Fibroblast of pulmonary artery (primary cell): ENCODE measurements around the gene DAB1.

ENCODE experiments used
- DNase-seq: peaks from one replicate; pipeline ENCODE4 v3.0.0-alpha.2; 2010; ENCODE audit warnings: low read depth
- H3K4me3 ChIP-seq: replicated peaks from 2 replicates; pipeline ENCODE4 v1.5.1; 2011; ENCODE audit warnings: low read depth, mild to moderate bottlenecking, control low read depth, low read length, moderate library complexity
- CTCF ChIP-seq: IDR thresholded peaks from 2 replicates; pipeline ENCODE4 v1.5.1; 2011; ENCODE audit warnings: mild to moderate bottlenecking, control low read depth, low read length, inconsistent platforms; ENCODE audit errors: missing control alignments

DAB1 gene

GRCh38 chr1:57381426-57381825, 42.4 kb downstream of the DAB1 start:
- DNase-seq, result no peak
- TF ChIP-seq CTCF, result no peak

GRCh38 chr1:57380923-57381322, 42.9 kb downstream of the DAB1 start:
- DNase-seq, result no peak
- no peak for TF ChIP-seq CTCF
- no peak overlapping the region for H3K4me3 ChIP-seq

More at GRCh38 chr1:57381426-57381825, 42.4 kb downstream of the DAB1 start:
- no peak overlapping the region for H3K4me3 ChIP-seq

- TF ChIP-seq CTCF, result no peak
- no peak for DNase-seq
- no peak overlapping the region for H3K4me3 ChIP-seq
Observed at GRCh38 chr1:57378534-57378933, 45.3 kb downstream of the DAB1 start.

- H3K4me3 ChIP-seq, result no peak overlapping the region
- DNase-seq, result no peak
- TF ChIP-seq CTCF, result no peak
Observed at GRCh38 chr1:57377339-57378139, 46.3 kb downstream of the DAB1 start.

- no peak for DNase-seq
- no peak overlapping the region for H3K4me3 ChIP-seq
- TF ChIP-seq CTCF, result no peak
Observed at GRCh38 chr1:57376041-57376440, 47.8 kb downstream of the DAB1 start.

- DNase-seq, result no peak
- no peak for TF ChIP-seq CTCF
Observed at GRCh38 chr1:57369889-57370288, 54.0 kb downstream of the DAB1 start.

GRCh38 chr1:57367945-57368344, 55.9 kb downstream of the DAB1 start:
- TF ChIP-seq CTCF, result no peak
- no peak overlapping the region for H3K4me3 ChIP-seq
- DNase-seq, result no peak

More at GRCh38 chr1:57369889-57370288, 54.0 kb downstream of the DAB1 start:
- no peak overlapping the region for H3K4me3 ChIP-seq
